H1 (cell line): ENCODE measurements around the gene CHRDL2.

Experiments
- ATF2 ChIP-seq: IDR thresholded peaks from 2 replicates; pipeline ENCODE4 v1.6.1; 2012; ENCODE audit warnings: low read length, inconsistent platforms
- BRCA1 ChIP-seq: IDR thresholded peaks from 2 replicates; pipeline ENCODE4 v1.6.1; 2012; ENCODE audit warnings: low read depth, low read length, improper control_type of control experiment
- CBX8 ChIP-seq: fragments of 300-800, 300-1000 bp; sonication (generic); IDR thresholded peaks from 2 replicates; pipeline ENCODE4 v1.7.1; 2016; ENCODE audit warnings: low read depth, low read length, borderline replicate concordance
- CREB1 ChIP-seq: IDR thresholded peaks from 2 replicates; pipeline ENCODE4 v1.6.1; 2012; ENCODE audit warnings: inconsistent platforms
- CTCF ChIP-seq, 3 experiments: IDR thresholded peaks; 1 replicate in 2 of 3; 2 replicates in 1 of 3; pipeline versions ENCODE4 v1.5.1 to v1.6.1; 2011; ENCODE audit warnings: low read length in 3 of 3, mild to moderate bottlenecking in 3 of 3, inconsistent platforms in 2 of 3, low read depth in 1 of 3, moderate library complexity in 1 of 3; ENCODE audit not compliant: insufficient read depth in 1 of 3; ENCODE audit errors: control extremely low read depth in 1 of 3
- HDAC2 ChIP-seq, 2 experiments: fragments of 300-600 bp in 1 of 2; sonication (generic) in 1 of 2; IDR thresholded peaks; 2 replicates each; pipeline ENCODE4 v1.6.1; 2011 to 2012; ENCODE audit warnings: low read depth in 2 of 2, low read length in 2 of 2, mild to moderate bottlenecking in 2 of 2, moderate library complexity in 2 of 2, borderline replicate concordance in 1 of 2, inconsistent platforms in 1 of 2
- JUN ChIP-seq: IDR thresholded peaks from 2 replicates; pipeline ENCODE4 v1.6.1; 2011; ENCODE audit warnings: low read depth, mild to moderate bottlenecking, improper control_type of control experiment, low read length
- POLR2A ChIP-seq, 2 experiments: IDR thresholded peaks; 1 replicate in 1 of 2; 2 replicates in 1 of 2; pipeline ENCODE4 v1.6.1; 2011; ENCODE audit warnings: low read depth in 2 of 2, low read length in 2 of 2, mild to moderate bottlenecking in 2 of 2; ENCODE audit errors: control extremely low read depth in 1 of 2
- RFX5 ChIP-seq: IDR thresholded peaks from 2 replicates; pipeline ENCODE4 v1.6.1; 2011; ENCODE audit warnings: low read depth, low read length, improper control_type of control experiment, borderline replicate concordance

- no peak for TF ChIP-seq CBX8
- TF ChIP-seq ATF2: no peak
- TF ChIP-seq POLR2A (IDR thresholded peaks at IDR 0.05; ENCODE audit: control extremely low read depth in 1 of 2, low read depth in 2 of 2, low read length in 2 of 2): no peak
- no peak for TF ChIP-seq CTCF (IDR thresholded peaks at IDR 0.05; ENCODE audit: control extremely low read depth in 1 of 3, insufficient read depth in 1 of 3, low read depth in 1 of 3, low read length in 3 of 3)
- no peak for TF ChIP-seq BRCA1
- no peak for TF ChIP-seq HDAC2 (IDR thresholded peaks at IDR 0.05; ENCODE audit: borderline replicate concordance in 1 of 2, low read depth in 2 of 2, low read length in 2 of 2)
- no peak for TF ChIP-seq JUN
- TF ChIP-seq RFX5: no peak
- no peak for TF ChIP-seq CREB1
These were observed 61.7 kb downstream of the CHRDL2 start for GRCh38 chr11:74669211-74670160.
